Epithelial cell of prostate (primary cell): ENCODE results near the gene CRTC3.
"Not testable (repeated sequence)": the region's sequence is repeated elsewhere in the genome, so short reads cannot be mapped to it uniquely, and the experiment has no call there.

ENCODE experiments used
- DNase-seq: peaks from one replicate; pipeline ENCODE4 v3.0.0-alpha.2; 2011; ENCODE audit warnings: low read depth, low spot score
- H3K27ac ChIP-seq: fragments of 450-650 bp; 2 replicates; pipeline ENCODE4 v1.5.1; 2017; ENCODE audit warnings: mild to moderate bottlenecking

The CRTC3 gene

GRCh38 chr15:90666135-90666909 lies 136.6 kb downstream of the CRTC3 start:
- DNase-seq, result no peak
- peak overlapping the region; percentile 60 for H3K27ac ChIP-seq

GRCh38 chr15:90667073-90667754 lies 137.5 kb downstream of the CRTC3 start:
- peak overlapping the region; percentile 35 for H3K27ac ChIP-seq
- DNase-seq, result no peak

- not testable (repeated sequence) for DNase-seq
- H3K27ac ChIP-seq, result peak overlapping the region; percentile 35
Measured at GRCh38 chr15:90667755-90668345, 138.1 kb downstream of the CRTC3 start.

- H3K27ac ChIP-seq, DNase-seq: not testable (repeated sequence)
Measured at GRCh38 chr15:90670631-90671030, 140.9 kb downstream of the CRTC3 start.

- no peak overlapping the region for H3K27ac ChIP-seq
- no peak for DNase-seq
Measured at GRCh38 chr15:90671216-90671615, 141.5 kb downstream of the CRTC3 start.

GRCh38 chr15:90673357-90673756 lies 143.6 kb downstream of the CRTC3 start:
- not testable (repeated sequence) for H3K27ac ChIP-seq, DNase-seq

- DNase-seq, result no peak
- no peak overlapping the region for H3K27ac ChIP-seq
Measured at GRCh38 chr15:90674476-90674875, 144.8 kb downstream of the CRTC3 start.

GRCh38 chr15:90675464-90675863 lies 145.7 kb downstream of the CRTC3 start:
- no peak for DNase-seq
- no peak overlapping the region for H3K27ac ChIP-seq

GRCh38 chr15:90677807-90678790 lies 148.4 kb downstream of the CRTC3 start:
- DNase-seq, result no peak
- no peak overlapping the region for H3K27ac ChIP-seq

- no peak for DNase-seq
- H3K27ac ChIP-seq, result no peak overlapping the region
Measured at GRCh38 chr15:90679959-90680358, 150.2 kb downstream of the CRTC3 start.

GRCh38 chr15:90680371-90680935 lies 150.7 kb downstream of the CRTC3 start:
- H3K27ac ChIP-seq, result no peak overlapping the region
- DNase-seq, result peak; percentile 62

- DNase-seq, result no peak
- H3K27ac ChIP-seq, result no peak overlapping the region
Measured at GRCh38 chr15:90681056-90681455, 151.3 kb downstream of the CRTC3 start.

GRCh38 chr15:90681480-90681879 lies 151.8 kb downstream of the CRTC3 start:
- H3K27ac ChIP-seq, result no peak overlapping the region
- no peak for DNase-seq

- no peak for DNase-seq
- H3K27ac ChIP-seq, result no peak overlapping the region
Measured at GRCh38 chr15:90683371-90683770, 153.6 kb downstream of the CRTC3 start.

- no peak for DNase-seq
- no peak overlapping the region for H3K27ac ChIP-seq
Measured at GRCh38 chr15:90683876-90684275, 154.2 kb downstream of the CRTC3 start.

- H3K27ac ChIP-seq, result no peak overlapping the region
Measured at GRCh38 chr15:90684281-90684680, 154.6 kb downstream of the CRTC3 start.

GRCh38 chr15:90685591-90686434 lies 156.1 kb downstream of the CRTC3 start:
- H3K27ac ChIP-seq, result no peak overlapping the region
- DNase-seq, result no peak

More at GRCh38 chr15:90684281-90684680, 154.6 kb downstream of the CRTC3 start:
- no peak for DNase-seq

GRCh38 chr15:90686435-90687218 lies 156.9 kb downstream of the CRTC3 start:
- H3K27ac ChIP-seq, result no peak overlapping the region
- DNase-seq, result no peak
